Breast epithelium (tissue), 4 donors: Measurements from ENCODE around the gene MAPK14. TPM values are rescaled to one million over a fixed set of nuclear protein-coding genes. Genes with fewer than 3 reads are reported as not detected.
A peak's percentile ranks its signal among the peaks of the same experiment; 100 is the strongest.

Experiments used
- DNase-seq, 2 donors: peaks; one replicate each; pipeline ENCODE4 v3.0.0-alpha.2; 2019; ENCODE audit warnings: low spot score in 2 of 2
- H3K27ac ChIP-seq, 2 donors: fragments of 200-600 bp; sonication (generic) in 1 of 2; one replicate each; pipeline ENCODE4 v1.5.1; 2016 to 2019; ENCODE audit warnings: mild to moderate bottlenecking in 1 of 2
- H3K27me3 ChIP-seq, 2 donors: fragments of 200-600 bp; sonication (generic) in 1 of 2; one replicate each; pipeline versions ENCODE4 v1.5.1 to v1.6.0; 2017 to 2019; ENCODE audit warnings: control low read depth in 1 of 2, mild to moderate bottlenecking in 1 of 2
- H3K36me3 ChIP-seq: fragments of 200-600 bp; one replicate; pipeline ENCODE4 v1.5.1; 2019
- H3K4me1 ChIP-seq, 2 donors: fragments of 200-600 bp; sonication (generic); one replicate each; pipeline ENCODE4 v1.5.1; 2016 to 2019; ENCODE audit warnings: control low read depth in 1 of 2
- H3K4me3 ChIP-seq, 3 donors: fragments of 200-600 bp; sonication (generic); 1 replicate in 2 of 3; 2 replicates in 1 of 3; pipeline ENCODE4 v1.5.1; 2016 to 2019; ENCODE audit warnings: mild to moderate bottlenecking in 3 of 3, moderate library complexity in 2 of 3
- H3K9me3 ChIP-seq, 2 donors: fragments of 200-600 bp; sonication (generic) in 1 of 2; one replicate each; pipeline ENCODE4 v1.5.1; 2016 to 2019; ENCODE audit warnings: control low read depth in 1 of 2
- CTCF ChIP-seq, 3 donors: fragments of 450-650 bp; IDR thresholded peaks; one replicate each; pipeline ENCODE4 v1.5.1; 2016 to 2017; ENCODE audit warnings: antibody characterized with exemption in 3 of 3, mild to moderate bottlenecking in 3 of 3, moderate library complexity in 3 of 3
- POLR2A ChIP-seq: fragments of 450-650 bp; IDR thresholded peaks from one replicate; pipeline ENCODE4 v1.6.1; 2016; ENCODE audit warnings: antibody characterized with exemption, mild to moderate bottlenecking, moderate library complexity
- POLR2AphosphoS5 ChIP-seq, 3 donors: sonication (generic); formaldehyde crosslinking; IDR thresholded peaks; one replicate each; pipeline ENCODE4 v1.6.1; 2017; ENCODE audit warnings: antibody characterized with exemption in 3 of 3
- intact Hi-C: fragments of 100-400 bp; cut with DNase I; formaldehyde crosslinking; loops from one replicate; pipeline ENCODE4 v1.15.1; 2023; ENCODE audit warnings: low total_unique reads
- total RNA-seq, 3 donors: library from RNA; depleted of rRNA; stranded (reverse); fragments of >200 nt; gene quantifications; one replicate each; pipeline ENCODE4 v1.1.0, GENCODE V29; 2016

The MAPK14 gene
- total RNA-seq, 3 donors from 2014 or later: 72.8 to 85.6 (median 81.3) TPM

- DNase-seq: no peak
- intact Hi-C loops: no loop called here
- H3K9me3 ChIP-seq: no peaks in the 10 kb centered on the region
- H3K4me3 ChIP-seq: no peak overlapping the region
- no peak overlapping the region for H3K27ac ChIP-seq
- H3K27me3 ChIP-seq: no peaks in the 10 kb centered on the region
- TF ChIP-seq POLR2A (no peak), CTCF (IDR thresholded peaks at IDR 0.05) (no peak), POLR2AphosphoS5 (IDR thresholded peaks at IDR 0.05) (no peak)
- H3K4me1 ChIP-seq: peaks cover 3 to 6% of the 10 kb centered on the region in 2 donors
- no peaks in the 10 kb centered on the region for H3K36me3 ChIP-seq
These were observed 119.7 kb downstream of the MAPK14 start for GRCh38 chr6:36147294-36147693.

- no peaks in the 10 kb centered on the region for H3K27me3 ChIP-seq
- H3K9me3 ChIP-seq: no peaks in the 10 kb centered on the region
- DNase-seq: no peak
- intact Hi-C loops: no loop called here
- H3K4me1 ChIP-seq: peaks cover 3 to 6% of the 10 kb centered on the region in 2 donors
- no peak overlapping the region for H3K4me3 ChIP-seq
- H3K27ac ChIP-seq: peak overlapping the region; percentile 19 to 81
- TF ChIP-seq CTCF (IDR thresholded peaks at IDR 0.05): no peak
- no peak for TF ChIP-seq POLR2AphosphoS5 (IDR thresholded peaks at IDR 0.05)
- H3K36me3 ChIP-seq: no peaks in the 10 kb centered on the region
These were observed 121.9 kb downstream of the MAPK14 start for GRCh38 chr6:36149476-36149875.

- Histone ChIP-seq H3K27ac (peak overlapping the region; percentile 19 to 33), H3K9me3 (no peaks in the 10 kb centered on the region), H3K4me1 (peaks cover 3 to 6% of the 10 kb centered on the region in 2 donors), H3K36me3 (no peaks in the 10 kb centered on the region), H3K4me3 (no peak overlapping the region), H3K27me3 (no peaks in the 10 kb centered on the region)
- TF ChIP-seq CTCF (IDR thresholded peaks at IDR 0.05): no peak
- peak in 1 of 3 donors; percentile 82 for TF ChIP-seq POLR2AphosphoS5 (IDR thresholded peaks at IDR 0.05)
- TF ChIP-seq POLR2A: no peak
- intact Hi-C loops: no loop called here
- DNase-seq: no peak
These were observed 122.7 kb downstream of the MAPK14 start for GRCh38 chr6:36150283-36150682.

- Histone ChIP-seq H3K4me1 (peaks cover 3 to 5% of the 10 kb centered on the region in 2 donors), H3K4me3 (no peak overlapping the region), H3K27ac (peak overlapping the region; percentile 46 to 52), H3K9me3 (peaks cover 0 to 5% of the 10 kb centered on the region in 2 donors), H3K27me3 (no peaks in the 10 kb centered on the region), H3K36me3 (no peaks in the 10 kb centered on the region)
- TF ChIP-seq POLR2A (no peak), CTCF (IDR thresholded peaks at IDR 0.05) (no peak), POLR2AphosphoS5 (IDR thresholded peaks at IDR 0.05) (peak in 2 of 3 donors; percentile 42 to 46)
- DNase-seq: peak in 1 of 2 donors; percentile 53
- intact Hi-C loops: no loop called here
These were observed 126.7 kb downstream of the MAPK14 start for GRCh38 chr6:36154286-36154685.

GRCh38 chr6:36155662-36156061 lies 128.1 kb downstream of the MAPK14 start:
- no peak for DNase-seq
- peaks cover 0 to 5% of the 10 kb centered on the region in 2 donors for H3K9me3 ChIP-seq
- H3K27me3 ChIP-seq: no peaks in the 10 kb centered on the region
- no peaks in the 10 kb centered on the region for H3K4me1 ChIP-seq
- H3K4me3 ChIP-seq: no peak overlapping the region
- intact Hi-C loops: no loop called here
- H3K36me3 ChIP-seq: no peaks in the 10 kb centered on the region
- no peak for TF ChIP-seq POLR2A
- TF ChIP-seq CTCF (IDR thresholded peaks at IDR 0.05): no peak
- TF ChIP-seq POLR2AphosphoS5 (IDR thresholded peaks at IDR 0.05): no peak
- H3K27ac ChIP-seq: no peak overlapping the region
